Activated CD4-positive, CD25-positive, alpha-beta regulatory T cell (primary cell): ENCODE measurements around the gene FGD6.
"Not testable (repeated sequence)": the region's sequence is repeated elsewhere in the genome, so short reads cannot be mapped to it uniquely, and the experiment has no call there.

Experiments used
- DNase-seq, 4 experiments: peaks; one replicate each; lab custom pipeline; 2025; lab: John Stamatoyannopoulos, UW

FGD6 gene

DNA sequence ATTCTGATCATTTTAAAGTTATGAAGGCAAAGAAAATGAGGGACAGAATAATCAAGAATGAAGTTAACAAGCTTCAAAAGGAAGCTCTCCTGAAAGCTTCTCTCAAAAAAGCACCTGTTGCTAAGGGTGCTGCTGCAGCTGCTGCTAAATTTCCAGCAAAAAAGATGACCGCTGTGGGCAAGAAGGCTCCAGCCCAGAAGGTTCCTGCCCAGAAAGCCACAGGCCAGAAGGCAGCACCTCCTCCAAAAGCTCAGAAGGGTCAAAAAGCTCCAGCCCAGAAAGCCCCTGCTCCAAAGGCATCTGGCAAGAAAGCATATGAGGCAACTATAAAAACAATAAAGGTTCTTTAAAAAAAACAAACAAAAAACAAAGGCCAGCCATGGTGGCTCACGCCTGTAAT is 91.2 kb downstream of the FGD6 start:
- no peak for DNase-seq

GRCh38 chr12:95124106-95124505 is 93.2 kb downstream of the FGD6 start:
- no peak for DNase-seq

DNA sequence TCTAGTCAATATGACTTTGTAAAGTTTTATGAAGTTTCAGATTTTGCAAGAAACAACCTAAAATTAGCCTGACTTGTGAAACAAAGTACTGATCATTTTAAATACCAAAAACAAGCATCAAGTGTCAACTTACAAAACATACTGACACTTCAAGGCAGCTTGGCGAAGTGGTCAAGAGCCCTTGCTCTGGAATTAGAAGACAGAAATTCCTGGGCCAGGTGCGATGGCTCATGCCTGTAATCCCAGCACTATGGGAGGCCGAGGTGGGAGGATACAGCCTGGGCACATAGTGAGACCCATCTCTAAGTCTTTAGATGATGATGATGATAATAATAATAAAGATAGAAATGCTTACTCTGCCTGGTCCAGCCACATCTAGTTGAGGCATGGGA is 98.5 kb downstream of the FGD6 start:
- no peak for DNase-seq

GRCh38 chr12:95118138-95118787 is 99.0 kb downstream of the FGD6 start:
- no peak for DNase-seq

GRCh38 chr12:95117178-95117599 is 100.1 kb downstream of the FGD6 start:
- peak; percentile 8 to 40 (median 24) for DNase-seq

GRCh38 chr12:95116773-95117172 is 100.5 kb downstream of the FGD6 start:
- DNase-seq = no peak

GRCh38 chr12:95116341-95116740 is 100.9 kb downstream of the FGD6 start:
- DNase-seq = no peak

DNA sequence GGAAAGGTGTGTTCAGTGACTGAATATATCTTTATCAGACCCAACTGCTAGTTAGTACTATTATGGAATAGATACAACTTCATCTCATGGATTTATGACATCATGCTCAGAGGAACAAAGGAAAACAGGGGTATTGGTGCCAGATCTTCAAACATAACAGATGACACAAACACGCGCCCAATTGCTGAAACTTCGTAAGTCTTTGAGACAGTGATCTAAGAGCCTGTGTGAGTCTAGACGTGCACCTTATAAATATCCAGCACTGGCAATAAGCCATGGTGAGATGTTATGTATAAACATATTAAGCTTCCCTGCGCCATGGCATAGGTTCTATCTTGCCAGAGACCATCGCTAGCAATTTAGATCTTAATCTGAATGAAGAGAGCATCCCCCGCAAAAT is 101.6 kb downstream of the FGD6 start:
- no peak for DNase-seq

- no peak for DNase-seq
Measured at GRCh38 chr12:95114766-95115405, 102.4 kb downstream of the FGD6 start.

DNA sequence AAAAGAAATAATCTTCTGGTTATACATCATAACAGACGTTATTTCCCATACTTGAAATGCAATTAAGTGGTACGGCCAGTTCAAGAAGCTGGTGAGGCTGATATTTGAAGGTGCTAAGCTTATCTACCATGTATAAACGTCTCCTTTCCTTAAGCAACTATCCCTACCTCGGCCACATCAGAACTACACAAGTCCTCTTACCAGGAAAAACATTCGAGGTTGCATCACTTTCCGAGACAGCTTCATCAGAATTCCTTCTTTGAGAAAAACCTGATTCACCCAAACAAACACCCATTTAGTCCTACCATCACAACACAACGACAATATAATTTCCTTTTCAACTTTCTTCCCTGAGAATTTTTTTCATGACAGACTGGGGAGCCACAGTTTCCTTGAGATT is 109.9 kb downstream of the FGD6 start:
- no peak for DNase-seq

GRCh38 chr12:95105540-95105939 is 111.7 kb downstream of the FGD6 start:
- no peak for DNase-seq

GRCh38 chr12:95104919-95105452 is 112.3 kb downstream of the FGD6 start:
- DNase-seq = no peak

- no peak for DNase-seq
Measured at GRCh38 chr12:95102916-95103671, 114.2 kb downstream of the FGD6 start.

DNA sequence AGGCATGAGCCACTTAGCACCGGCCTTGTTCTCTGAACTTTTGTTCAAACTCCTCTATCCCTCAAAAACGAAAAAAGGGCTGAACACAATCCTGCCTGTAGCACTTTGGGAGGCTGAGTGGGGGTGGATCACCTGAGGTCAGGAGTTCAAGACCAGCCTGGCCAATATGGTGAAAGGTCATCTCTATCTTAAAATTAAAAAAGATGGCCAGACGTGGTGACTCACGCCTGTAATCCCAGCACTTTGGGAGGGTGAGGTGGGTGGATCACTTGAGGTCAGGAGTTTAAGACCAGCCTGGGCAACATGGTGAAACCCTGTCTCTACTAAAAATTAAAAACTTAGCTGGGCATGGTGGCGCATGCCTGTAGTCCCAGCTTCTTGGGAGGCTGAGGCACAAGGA is 115.3 kb downstream of the FGD6 start:
- DNase-seq = not testable (repeated sequence)

GRCh38 chr12:95100264-95101190 is 116.7 kb downstream of the FGD6 start:
- no peak for DNase-seq

DNA sequence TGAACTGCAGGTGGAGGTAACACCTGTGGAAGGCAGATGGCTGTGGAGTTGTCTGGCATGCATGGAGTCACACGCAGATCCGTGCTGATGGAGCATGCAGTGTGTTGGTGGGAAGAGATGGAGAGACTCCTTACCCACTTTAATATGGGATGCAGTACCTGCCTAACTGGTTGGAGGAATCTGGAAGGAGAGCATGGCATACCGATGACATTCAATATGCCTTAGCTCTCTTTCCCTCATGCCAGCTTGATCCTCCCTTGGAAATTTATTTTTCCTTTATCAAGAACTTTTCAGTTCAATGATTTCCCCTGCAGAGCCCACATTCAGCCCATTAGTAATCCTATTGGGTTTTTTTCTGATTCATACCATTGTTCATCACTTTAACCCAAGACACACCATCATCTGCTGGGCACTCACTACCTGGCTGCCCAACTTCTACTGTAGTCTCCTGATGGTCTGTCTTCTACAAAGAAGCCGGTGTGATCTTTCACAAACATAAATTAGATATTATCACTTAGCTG is 117.9 kb downstream of the FGD6 start:
- no peak for DNase-seq

DNA sequence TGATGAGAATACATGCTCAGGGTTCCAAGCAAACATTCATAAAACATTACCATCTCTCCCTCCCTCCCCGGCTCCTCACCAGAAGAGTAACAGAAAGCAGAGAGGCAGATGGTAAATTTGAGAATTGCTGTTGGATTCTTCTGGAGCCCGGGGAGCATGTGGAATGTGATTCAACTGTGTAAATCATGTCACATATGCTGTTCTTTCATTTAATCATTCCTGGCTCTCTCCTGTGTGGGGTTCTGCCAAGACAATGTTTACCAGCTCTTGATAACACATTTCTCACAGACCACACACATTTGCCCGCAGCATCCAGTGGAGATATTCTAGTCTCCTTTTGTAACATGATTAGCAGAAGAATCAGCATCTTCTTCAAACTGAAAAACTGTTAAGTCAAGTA is 120.4 kb downstream of the FGD6 start:
- DNase-seq = no peak

- no peak for DNase-seq
Measured at GRCh38 chr12:95096378-95096777, 120.9 kb downstream of the FGD6 start.

GRCh38 chr12:95095866-95096265 is 121.4 kb downstream of the FGD6 start:
- DNase-seq = not testable (repeated sequence)

DNA sequence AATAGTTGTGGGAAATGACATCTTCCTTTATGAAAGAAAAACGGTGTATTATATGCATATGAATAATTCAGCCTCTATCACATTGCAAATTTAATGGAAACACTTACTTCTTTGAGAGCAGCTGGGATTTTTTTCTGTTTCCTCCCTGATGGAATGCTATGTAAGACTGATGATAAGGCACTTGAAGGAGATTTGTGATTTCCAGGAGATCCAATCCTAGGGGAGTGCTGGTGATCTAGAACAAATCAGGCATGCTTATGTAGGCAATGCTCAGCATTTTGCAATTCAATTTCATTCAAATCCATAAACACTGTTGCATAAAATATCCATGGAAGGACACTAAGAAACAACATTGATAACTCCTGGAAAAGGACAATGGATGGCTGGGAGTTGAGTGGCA is 127.8 kb downstream of the FGD6 start:
- no peak for DNase-seq

DNA sequence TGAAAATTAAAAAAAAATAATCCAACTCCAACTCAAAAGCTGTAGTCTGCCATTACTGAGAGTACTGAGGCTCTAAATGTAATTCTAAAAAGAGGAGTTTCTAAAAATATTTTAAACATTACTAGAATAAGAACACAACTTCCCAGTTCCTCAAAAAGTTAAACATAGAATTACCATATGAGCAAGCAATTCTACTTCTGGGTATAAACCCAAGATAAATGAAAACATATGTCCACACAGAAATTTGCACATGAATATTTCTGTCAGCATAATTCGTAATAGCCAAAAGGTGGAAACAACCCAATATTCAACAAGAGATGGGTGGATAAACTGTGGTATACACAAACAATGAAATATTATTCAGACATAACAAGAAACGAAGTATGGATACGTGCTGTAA is 128.9 kb downstream of the FGD6 start:
- no peak for DNase-seq

- no peak for DNase-seq
Measured at GRCh38 chr12:95085612-95086011, 131.7 kb downstream of the FGD6 start.
